SK-N-SH treated with all-trans-retinoic acid at 6 μM for 48 hours (cell line): ENCODE data around the gene DEF6.
A peak's percentile ranks its signal among the peaks of the same experiment; 100 is the strongest.

Experiments used
- ATAC-seq: fragments of 200-7000 bp; cut with Tn5 transposase; 3 replicates; pipeline ENCODE4 v1.9.1; 2020; ENCODE audit warnings: mild to moderate bottlenecking, moderate library complexity
- ARNTL ChIP-seq: fragments of 450-650 bp; formaldehyde crosslinking; IDR thresholded peaks from 2 replicates; pipeline ENCODE4 v1.5.0; 2020; ENCODE audit warnings: low read depth, mild to moderate bottlenecking, moderate library complexity, borderline replicate concordance
- BACH2 ChIP-seq: fragments of 250-450 bp; sonication (Bioruptor Pico); IDR thresholded peaks from 2 replicates; pipeline ENCODE4 v1.9.0; 2021; ENCODE audit warnings: mild to moderate bottlenecking, borderline replicate concordance
- CREB5 ChIP-seq: fragments of 250-450 bp; sonication (Bioruptor Pico); IDR thresholded peaks from 2 replicates; pipeline ENCODE4 v1.5.1; 2020; ENCODE audit warnings: low read depth, mild to moderate bottlenecking, moderate library complexity
- CSRNP3 ChIP-seq: fragments of 250-450 bp; sonication (Bioruptor Pico); IDR thresholded peaks from 2 replicates; pipeline ENCODE4 v1.5.1; 2021; ENCODE audit warnings: mild to moderate bottlenecking, moderate library complexity
- ESRRG ChIP-seq: fragments of 250-450 bp; sonication (Bioruptor Pico); IDR thresholded peaks from 2 replicates; pipeline ENCODE4 v1.6.1; 2021; ENCODE audit warnings: mild to moderate bottlenecking
- GLIS3 ChIP-seq: fragments of 250-450 bp; sonication (Bioruptor Pico); IDR thresholded peaks from 2 replicates; pipeline ENCODE4 v1.5.0; 2020; ENCODE audit warnings: mild to moderate bottlenecking, moderate library complexity
- ISL1 ChIP-seq: fragments of 250-450 bp; sonication (Bioruptor Pico); IDR thresholded peaks from 2 replicates; pipeline ENCODE4 v2.1.2; 2022; ENCODE audit warnings: mild to moderate bottlenecking, moderate library complexity
- POU6F1 ChIP-seq: fragments of 250-450 bp; sonication (Bioruptor Pico); IDR thresholded peaks from 2 replicates; pipeline ENCODE4 v1.8.0; 2021; ENCODE audit warnings: low read depth, mild to moderate bottlenecking, moderate library complexity, borderline replicate concordance
- RARB ChIP-seq: fragments of 250-450 bp; sonication (Bioruptor Pico); IDR thresholded peaks from 2 replicates; pipeline ENCODE4 v1.8.0; 2021; ENCODE audit warnings: mild to moderate bottlenecking, moderate library complexity
- TCF4 ChIP-seq: fragments of 250-450 bp; sonication (Bioruptor Pico); IDR thresholded peaks from 2 replicates; pipeline ENCODE4 v1.8.0; 2021; ENCODE audit warnings: mild to moderate bottlenecking, moderate library complexity, borderline replicate concordance
- TOX ChIP-seq: fragments of 250-450 bp; sonication (Bioruptor Pico); IDR thresholded peaks from 2 replicates; pipeline ENCODE4 v1.8.0; 2021; ENCODE audit warnings: mild to moderate bottlenecking, moderate library complexity, borderline replicate concordance
- TSHZ2 ChIP-seq: fragments of 250-450 bp; sonication (Bioruptor Pico); IDR thresholded peaks from 2 replicates; pipeline ENCODE4 v1.5.0; 2020; ENCODE audit warnings: mild to moderate bottlenecking, moderate library complexity
- ZC3H10 ChIP-seq: fragments of 250-450 bp; sonication (Bioruptor Pico); IDR thresholded peaks from 2 replicates; pipeline ENCODE4 v1.5.1; 2021; ENCODE audit warnings: mild to moderate bottlenecking, moderate library complexity
- ZFP3 ChIP-seq: fragments of 250-450 bp; sonication (Bioruptor Pico); IDR thresholded peaks from 2 replicates; pipeline ENCODE4 v1.5.0; 2020; ENCODE audit warnings: mild to moderate bottlenecking, moderate library complexity
- ZFP30 ChIP-seq: fragments of 450-650 bp; formaldehyde crosslinking; IDR thresholded peaks from 2 replicates; pipeline ENCODE4 v1.5.0; 2022; ENCODE audit warnings: mild to moderate bottlenecking, moderate library complexity
- ZNF70 ChIP-seq: fragments of 450-650 bp; formaldehyde crosslinking; IDR thresholded peaks from 2 replicates; pipeline ENCODE4 v1.5.0; 2020; ENCODE audit warnings: mild to moderate bottlenecking, moderate library complexity
- ZNF8 ChIP-seq: fragments of 450-650 bp; formaldehyde crosslinking; IDR thresholded peaks from 2 replicates; pipeline ENCODE4 v1.5.0; 2020; ENCODE audit warnings: mild to moderate bottlenecking, moderate library complexity
- TF ChIP-seq, protein P1 (sequence below): fragments of 250-450 bp; sonication (Bioruptor Pico); IDR thresholded peaks from 2 replicates; pipeline ENCODE4 v1.8.0; 2020; ENCODE audit warnings: mild to moderate bottlenecking, moderate library complexity, borderline replicate concordance

The DEF6 gene

DNA sequence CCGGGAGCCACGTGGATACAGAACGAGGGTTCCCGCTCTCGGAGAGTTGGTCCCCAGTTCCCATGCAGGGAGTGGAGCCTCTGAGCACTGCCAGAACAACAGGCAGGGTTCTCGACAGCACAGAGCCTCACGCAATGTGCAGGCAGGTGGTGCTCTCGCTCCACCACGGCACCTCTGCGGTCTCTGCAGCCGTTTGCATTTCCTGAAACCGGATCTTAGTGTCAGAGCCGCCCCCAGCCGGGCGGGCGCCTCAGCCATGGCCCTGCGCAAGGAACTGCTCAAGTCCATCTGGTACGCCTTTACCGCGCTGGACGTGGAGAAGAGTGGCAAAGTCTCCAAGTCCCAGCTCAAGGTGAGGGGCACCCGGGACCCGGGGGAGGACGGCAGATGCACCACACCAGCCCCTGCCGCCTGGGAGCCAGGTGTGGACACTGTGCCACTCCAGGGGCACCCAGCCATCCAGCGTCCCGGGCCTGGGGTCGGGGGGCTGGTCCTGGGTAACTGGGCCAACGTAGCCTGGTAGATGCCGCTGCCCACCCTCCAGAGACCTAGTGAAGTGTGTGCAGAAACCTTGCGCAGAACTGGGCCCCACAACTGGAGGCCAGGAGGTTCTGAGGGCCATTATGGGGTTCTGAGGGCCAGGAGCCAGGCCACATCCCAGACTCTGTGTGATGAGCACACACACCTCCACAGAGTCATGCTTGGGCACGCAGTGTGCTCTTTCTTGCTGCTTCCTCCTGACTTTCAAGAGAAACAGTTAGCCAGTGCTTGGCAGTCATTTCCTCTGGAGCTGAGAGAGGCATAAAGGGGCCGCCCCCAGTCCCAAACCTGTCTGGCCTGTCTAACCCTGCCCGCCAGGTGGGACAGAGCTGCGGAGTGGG is at the start of gene DEF6:
DEF6 (plus strand) TSS at position 218 of the 881 bp plus-strand sequence; CDS start at position 257, 39 bp downstream.
- TF ChIP-seq BACH2 (CRISPR knock-in tag) (no peak), ZNF8 (CRISPR knock-in tag) (no peak), ZC3H10 (CRISPR knock-in tag) (no peak), ISL1 (CRISPR knock-in tag) (no peak), ESRRG (no peak), GLIS3 (no peak), CSRNP3 (no peak), TCF4 (CRISPR knock-in tag) (no peak), ZNF70 (CRISPR knock-in tag) (no peak), POU6F1 (CRISPR knock-in tag) (no peak), CREB5 (CRISPR knock-in tag) (no peak), ARNTL (no peak)
- TF ChIP-seq, protein P1, sequence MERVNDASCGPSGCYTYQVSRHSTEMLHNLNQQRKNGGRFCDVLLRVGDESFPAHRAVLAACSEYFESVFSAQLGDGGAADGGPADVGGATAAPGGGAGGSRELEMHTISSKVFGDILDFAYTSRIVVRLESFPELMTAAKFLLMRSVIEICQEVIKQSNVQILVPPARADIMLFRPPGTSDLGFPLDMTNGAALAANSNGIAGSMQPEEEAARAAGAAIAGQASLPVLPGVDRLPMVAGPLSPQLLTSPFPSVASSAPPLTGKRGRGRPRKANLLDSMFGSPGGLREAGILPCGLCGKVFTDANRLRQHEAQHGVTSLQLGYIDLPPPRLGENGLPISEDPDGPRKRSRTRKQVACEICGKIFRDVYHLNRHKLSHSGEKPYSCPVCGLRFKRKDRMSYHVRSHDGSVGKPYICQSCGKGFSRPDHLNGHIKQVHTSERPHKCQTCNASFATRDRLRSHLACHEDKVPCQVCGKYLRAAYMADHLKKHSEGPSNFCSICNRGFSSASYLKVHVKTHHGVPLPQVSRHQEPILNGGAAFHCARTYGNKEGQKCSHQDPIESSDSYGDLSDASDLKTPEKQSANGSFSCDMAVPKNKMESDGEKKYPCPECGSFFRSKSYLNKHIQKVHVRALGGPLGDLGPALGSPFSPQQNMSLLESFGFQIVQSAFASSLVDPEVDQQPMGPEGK (CRISPR knock-in tag): no peak
- 0 out of 3 replicates have a peak, but pooled peaks have one; percentile 15 for ATAC-seq

DNA sequence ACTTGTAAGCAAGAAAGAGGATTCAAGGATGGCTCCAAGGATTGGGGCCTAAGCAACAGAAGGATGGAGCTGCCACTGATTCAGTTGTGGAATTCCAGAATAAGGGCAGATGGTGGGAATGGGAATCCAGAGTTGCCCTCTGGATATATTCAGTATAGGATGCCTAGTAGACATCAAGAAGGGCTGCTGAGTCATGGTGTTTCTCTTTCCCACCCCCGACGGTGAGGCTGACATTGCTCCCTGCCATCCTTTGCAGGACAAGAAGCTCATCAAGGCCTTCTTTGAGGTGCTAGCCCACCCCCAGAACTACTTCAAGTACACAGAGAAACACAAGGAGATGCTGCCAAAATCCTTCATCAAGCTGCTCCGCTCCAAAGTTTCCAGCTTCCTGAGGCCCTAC is 49.3 kb upstream of the DEF6 start:
- peak; percentile 45 for ATAC-seq
- TF ChIP-seq ZNF8 (CRISPR knock-in tag) (no peak), GLIS3 (no peak), ZFP30 (CRISPR knock-in tag) (no peak), TCF4 (CRISPR knock-in tag) (no peak), TSHZ2 (no peak), ZNF70 (CRISPR knock-in tag) (no peak), CREB5 (CRISPR knock-in tag) (no peak), ZFP3 (CRISPR knock-in tag) (no peak), RARB (no peak), ESRRG (no peak), ZC3H10 (CRISPR knock-in tag) (no peak), TOX (CRISPR knock-in tag) (no peak)
- TF ChIP-seq, protein P1 (CRISPR knock-in tag): no peak
